HG02885 (cell line): Measurements from ENCODE around the gene PSORS1C2.

Experiments
- ATAC-seq: cut with Tn5 transposase; IDR thresholded peaks from one replicate; pipeline ENCODE4 v1.9.1; 2021; ENCODE audit warnings: mild to moderate bottlenecking; ENCODE audit not compliant: unreplicated experiment, poor library complexity

The PSORS1C2 gene

DNA sequence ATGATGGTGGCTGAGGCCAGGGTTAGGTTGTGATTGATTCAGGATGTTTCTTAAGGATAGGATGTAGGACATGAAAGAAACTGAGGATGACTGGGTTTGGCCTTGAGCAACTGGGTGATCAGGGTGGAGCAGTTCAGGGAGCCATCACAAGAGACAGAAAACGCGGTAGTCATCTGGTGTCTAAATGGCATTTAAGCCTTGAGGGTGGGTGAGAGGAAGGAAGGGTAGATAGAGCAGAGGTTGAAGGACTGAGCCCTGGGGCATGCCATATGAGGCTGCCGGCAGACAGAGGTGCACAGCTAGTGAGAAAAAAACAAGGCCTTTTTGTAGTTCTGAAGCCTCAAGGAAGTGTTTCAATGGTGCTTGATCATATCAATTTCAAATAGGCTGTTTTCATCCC, 29.7 kb upstream of the PSORS1C2 start:
- ATAC-seq = no peak

DNA sequence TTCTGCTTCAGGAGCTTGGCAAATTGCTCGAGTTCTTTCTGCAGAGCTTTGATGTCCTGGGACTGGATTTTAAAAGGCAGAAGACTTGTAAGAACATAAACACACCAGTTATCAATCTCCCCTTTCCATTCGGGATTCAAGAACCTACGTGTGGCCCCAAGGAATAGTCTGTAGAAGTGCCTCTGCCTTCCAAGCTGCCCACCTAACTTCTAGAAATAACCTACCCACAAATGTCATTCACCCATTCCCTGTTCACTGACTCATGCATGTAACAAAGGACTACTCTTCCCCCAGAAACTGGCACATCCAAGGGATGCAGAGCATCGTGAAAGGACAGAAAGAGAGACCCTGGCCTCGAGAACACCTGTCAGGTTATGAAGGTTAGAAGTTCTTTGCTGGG, 27.1 kb upstream of the PSORS1C2 start:
- no peak for ATAC-seq

- peak; percentile 85 for ATAC-seq
These were observed 26.4 kb upstream of the PSORS1C2 start for GRCh38 chr6:31165064-31165832.

- peak; percentile 15 for ATAC-seq
These were observed 25.7 kb upstream of the PSORS1C2 start for GRCh38 chr6:31164475-31165063.

- ATAC-seq = no peak
These were observed 25.1 kb upstream of the PSORS1C2 start for GRCh38 chr6:31163922-31164321.

DNA sequence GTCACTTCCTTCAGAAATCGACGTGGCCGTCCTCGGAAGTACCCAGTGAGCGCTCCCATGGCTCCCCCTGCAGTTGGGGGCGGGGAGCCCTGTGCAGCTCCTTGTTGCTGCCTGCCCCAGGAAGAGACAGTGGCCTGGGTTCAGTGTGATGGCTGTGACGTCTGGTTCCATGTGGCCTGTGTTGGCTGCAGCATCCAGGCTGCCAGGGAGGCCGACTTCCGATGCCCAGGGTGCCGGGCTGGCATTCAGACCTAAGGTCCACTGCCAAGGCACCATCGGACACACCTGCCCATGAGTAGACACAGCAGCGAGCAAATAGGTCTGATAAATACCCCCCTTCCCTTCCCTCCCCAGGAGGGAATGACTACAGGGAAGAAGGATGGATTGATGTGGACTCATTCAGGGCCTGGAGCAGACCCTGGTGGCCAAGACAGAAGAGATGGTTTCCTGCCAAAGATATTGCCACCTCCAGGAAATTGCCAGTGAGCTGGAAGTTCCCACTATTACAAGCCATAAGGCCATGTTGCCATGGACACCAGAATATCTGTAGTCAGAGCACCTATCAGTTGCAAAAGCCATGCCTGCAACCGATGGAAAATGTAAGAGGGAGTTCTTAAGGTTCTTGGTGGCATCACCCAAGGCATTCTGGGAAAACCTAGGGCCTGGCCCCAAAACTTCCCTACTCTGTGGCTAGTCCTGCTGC, 23.7 kb upstream of the PSORS1C2 start:
- ATAC-seq = no peak

DNA sequence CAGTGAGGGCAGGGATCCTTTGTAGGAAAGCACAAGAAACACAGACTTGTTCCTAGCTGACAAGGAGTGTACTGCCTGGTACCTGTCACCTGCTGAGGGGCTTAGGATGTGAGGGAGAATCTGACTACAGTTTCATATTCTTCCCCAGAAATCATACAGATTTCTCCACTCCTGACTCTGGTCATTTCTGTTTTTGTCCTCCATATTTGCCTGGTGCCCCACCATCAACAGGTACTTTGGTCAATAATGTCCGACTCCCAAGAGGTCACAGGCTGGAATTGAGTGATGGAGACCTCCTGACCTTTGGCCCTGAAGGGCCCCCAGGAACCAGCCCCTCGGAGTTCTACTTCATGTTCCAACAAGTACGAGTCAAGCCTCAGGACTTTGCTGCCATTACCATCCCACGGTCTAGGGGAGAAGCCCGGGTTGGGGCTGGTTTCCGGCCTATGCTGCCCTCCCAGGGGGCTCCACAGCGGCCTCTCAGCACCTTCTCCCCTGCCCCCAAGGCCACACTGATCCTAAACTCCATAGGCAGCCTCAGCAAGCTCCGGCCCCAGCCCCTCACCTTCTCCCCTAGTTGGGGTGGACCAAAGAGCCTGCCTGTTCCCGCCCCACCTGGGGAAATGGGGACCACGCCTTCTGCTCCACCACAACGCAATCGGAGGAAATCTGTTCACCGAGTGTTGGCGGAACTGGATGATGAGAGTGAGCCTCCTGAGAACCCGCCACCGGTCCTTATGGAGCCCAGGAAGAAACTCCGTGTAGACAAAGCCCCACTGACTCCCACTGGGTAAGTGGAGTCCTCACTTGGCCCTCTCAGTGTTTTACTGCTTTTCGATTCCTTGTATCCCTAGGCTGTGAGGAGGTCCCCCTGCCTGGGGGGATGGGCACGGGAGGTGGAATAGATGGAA, 22.6 kb upstream of the PSORS1C2 start:
- ATAC-seq = no peak

DNA sequence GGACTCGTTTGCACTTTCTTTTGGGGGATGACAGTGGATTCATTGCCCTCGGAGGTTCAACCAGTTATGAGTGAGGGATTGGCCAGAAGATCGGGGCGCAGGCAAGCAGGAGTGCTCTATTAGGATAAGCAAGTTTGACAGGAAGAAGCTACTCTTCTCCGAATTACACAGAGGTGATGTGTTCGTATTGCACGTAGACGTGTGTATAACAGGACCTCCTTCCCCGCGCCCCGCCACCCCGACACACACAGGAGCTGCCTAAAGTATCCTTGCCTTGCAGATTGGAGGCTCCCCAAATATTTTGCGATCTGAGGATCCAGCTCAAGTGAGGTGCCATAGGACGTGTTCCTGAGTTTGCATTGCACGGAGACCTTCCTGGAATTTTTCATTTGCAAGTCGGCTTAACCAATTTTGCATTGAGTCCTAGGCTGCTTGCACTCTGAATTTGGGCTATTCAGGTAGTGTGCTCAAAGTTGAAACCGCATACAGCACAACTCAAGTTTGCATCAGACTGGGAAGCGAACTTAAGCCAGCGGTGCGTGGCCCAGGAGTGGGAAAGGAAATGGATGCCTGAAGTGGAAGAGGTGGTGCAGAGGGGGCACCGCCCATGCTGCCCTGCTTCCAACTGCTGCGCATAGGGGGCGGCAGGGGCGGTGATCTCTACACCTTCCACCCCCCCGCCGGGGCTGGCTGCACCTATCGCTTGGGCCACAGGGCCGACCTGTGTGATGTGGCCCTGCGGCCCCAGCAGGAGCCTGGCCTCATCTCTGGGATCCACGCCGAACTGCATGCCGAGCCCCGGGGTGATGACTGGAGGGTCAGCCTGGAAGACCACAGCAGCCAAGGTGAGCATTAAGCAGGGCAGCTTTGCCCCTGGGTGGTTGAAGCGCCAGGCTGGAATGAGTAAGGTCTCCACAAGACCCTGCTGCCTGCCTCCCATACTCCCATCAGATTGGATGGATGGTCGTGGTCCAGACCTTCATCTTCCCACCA, 20.3 kb upstream of the PSORS1C2 start:
- peak; percentile 1 for ATAC-seq

DNA sequence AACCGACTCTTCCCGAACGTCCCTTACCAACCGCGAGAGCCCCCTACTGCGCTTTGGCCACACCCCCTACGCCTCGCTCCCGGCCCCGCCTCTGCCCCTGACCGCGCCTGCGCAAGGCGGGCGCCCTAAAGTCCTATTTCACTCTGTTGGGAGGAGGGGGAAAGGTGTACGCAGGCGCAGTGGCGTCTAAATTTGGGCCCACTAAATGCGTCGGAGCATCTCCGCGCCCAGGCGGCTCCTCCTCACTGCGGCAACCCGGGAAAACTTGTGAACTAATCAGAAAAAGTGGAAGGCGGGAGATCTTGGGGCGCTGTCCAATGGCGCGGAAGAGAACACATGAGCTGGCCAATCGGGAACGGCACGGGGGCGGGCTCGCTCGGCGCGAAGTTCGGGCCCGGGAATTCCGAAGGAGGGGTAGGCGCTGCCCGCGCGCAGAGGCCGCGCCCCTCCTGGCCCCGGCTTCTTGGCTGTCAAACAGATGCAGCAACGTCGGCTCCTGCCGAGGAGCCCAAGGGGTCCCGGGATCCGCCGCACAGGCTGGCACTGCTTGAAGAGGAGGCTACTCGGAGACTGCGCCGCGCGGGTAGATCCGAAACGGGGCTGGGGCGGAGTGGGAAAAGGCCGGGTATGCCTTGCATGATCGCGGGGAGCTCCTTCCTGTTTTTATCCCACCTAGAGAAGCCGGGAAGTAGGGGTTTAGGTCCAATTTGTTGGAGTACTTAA, 19.4 kb upstream of the PSORS1C2 start, which contains the start of gene TCF19:
TCF19 (plus strand) TSS at position 450 of the 723 bp plus-strand sequence. CDS start 881 bp downstream, outside the sequence.
- ATAC-seq = peak; percentile 87

- ATAC-seq = no peak
These were observed 18.8 kb upstream of the PSORS1C2 start, which contains the start of gene CCHCR1 for GRCh38 chr6:31157513-31158139. Gene CCHCR1, minus strand, starts transcription at chr6:31157802. Its CDS starts 202 bp downstream, at chr6:31157600.

DNA sequence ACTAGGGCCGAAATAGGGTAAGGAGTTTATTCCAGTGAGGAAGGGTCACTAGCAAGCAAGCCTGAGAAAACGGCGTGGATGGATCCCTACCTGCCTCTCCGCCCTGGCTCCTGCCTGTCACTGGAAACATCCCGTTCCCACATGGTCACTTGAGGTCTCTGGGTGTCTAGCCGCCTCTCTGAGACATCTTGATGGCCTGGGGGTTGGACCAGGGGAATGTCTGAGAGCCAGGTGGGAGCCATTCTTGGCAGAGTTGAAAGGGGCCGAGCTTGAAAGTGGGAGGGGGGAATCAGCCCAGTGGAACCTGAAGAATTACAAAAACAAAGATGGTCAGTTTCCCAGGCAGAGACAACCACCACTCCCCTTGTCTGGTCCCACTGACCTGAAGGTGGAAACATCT, 17.8 kb upstream of the PSORS1C2 start:
- no peak for ATAC-seq

DNA sequence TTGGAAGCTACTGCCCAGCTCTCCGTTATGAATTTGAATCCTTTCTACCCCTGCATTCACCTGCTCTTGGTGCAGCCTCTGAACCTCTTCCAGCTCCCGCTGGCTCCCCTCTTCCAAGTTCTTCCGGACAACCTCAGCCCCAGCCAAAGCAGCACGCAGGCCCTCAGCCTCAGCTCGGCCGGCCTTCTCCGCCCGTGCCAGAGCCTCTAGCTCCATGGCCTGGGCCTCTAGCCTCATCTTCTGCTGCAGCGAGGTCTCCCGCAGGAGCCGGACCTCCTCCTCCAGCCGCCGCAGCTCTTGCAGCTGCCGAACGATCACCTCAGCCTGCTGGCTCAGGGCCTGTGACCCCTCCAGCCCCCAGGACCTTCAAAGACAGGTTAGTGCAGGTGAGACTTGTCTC, 15.6 kb upstream of the PSORS1C2 start:
- no peak for ATAC-seq

DNA sequence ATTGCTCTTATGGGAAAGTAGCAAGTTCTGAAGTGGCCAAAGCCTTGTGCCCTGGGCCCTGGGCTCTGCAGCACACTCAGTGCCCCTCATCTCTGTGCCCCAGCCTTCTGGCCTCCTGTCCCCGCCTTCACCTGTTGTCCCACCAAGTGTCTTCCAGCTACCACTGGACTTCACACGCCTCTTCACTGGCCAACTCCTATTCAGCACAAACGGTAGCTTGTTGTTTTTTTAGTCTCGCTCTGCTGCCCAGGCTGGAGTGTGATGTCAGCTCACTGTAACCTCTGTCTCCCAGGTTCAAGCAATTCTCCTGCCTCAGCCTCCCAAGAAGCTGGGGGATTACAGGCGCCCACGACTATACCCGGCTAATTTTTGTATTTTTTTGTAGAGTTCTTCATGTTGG, 13.9 kb upstream of the PSORS1C2 start:
- ATAC-seq = no peak

DNA sequence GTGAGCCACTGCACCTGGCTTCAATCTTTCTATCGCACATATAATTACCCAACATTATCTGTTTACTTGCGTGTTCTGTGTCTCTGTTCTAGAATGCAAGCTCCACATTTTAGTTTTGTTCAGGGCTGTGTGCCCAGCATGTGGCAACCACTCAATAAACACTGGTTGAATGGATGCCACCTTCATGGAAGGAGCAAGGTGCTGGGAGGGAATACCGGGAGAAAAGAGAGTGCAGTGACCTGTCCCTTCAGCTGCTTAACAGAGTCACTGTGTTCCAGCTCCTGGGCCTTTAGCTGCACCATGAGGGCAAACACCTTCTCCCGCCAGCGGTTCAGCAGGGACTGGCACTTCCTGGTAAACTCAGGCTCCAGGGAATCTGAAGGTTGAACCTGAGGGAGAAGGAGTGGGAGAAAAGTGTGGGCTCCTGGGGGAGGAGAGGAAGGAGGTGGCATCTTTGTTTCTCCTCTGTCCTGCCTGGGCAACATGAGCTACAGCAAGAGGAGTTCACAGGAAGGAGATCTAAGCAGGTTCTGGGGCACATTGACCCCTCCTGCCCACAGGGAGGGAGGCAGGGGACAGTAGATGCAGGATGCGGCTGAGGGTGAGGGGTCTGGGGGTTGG, 11.1 kb upstream of the PSORS1C2 start:
- ATAC-seq = no peak

- no peak for ATAC-seq
These were observed 6.5 kb upstream of the PSORS1C2 start for GRCh38 chr6:31145386-31145785.

DNA sequence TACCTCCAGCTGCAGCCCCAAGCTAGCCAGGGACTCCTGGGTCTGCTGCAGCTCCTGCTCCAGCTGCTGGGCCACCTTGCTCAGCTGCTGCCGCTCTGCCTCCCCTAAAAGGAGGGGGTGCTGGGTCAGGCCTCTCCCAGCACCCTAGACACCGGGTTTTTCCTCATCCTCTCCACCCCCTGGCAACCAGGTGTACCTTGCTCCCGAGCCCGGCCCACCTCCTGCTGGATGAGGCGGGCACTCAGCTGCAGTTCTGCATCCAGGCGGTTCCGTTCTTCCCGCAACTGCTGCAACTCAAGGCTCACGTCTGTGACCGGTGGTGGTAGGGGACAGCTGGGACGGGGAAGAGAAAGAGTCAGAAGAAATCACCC, 6.1 kb upstream of the PSORS1C2 start:
- ATAC-seq = no peak

DNA sequence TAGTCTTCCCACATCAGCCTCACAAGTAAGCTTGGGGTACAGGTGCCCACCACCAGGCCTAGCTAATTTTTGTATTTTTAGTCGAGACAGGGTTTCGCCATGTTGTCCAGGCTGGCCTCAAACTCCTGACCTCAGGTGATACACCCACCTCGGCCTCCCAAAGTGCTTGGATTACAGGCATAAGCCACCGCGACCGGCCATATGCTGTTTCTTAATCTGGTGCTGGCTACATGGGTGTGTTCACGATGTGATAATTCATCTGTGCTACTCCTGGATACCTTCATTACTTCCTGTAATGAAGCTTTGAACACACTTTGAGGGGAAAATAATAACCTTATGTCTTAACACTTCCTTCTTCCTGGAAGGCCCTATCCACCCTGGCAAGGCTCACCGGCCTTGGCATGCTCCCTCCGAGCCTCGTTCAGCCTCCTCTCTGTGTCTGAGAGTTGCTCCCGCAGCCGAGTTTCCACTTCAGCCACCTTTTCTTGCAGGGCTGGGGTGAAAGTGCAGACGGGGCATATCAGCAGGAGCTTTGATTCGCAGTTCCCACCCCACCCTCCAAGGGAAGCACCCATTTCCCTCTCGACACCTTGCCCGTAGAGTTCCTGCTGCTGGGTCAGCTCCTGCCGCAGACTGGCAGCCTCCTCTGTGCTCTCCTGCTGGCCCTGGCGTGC, 5.6 kb upstream of the PSORS1C2 start:
- ATAC-seq = no peak
